Uterus (tissue), 2 donors: ENCODE data around the gene SETSIP.

Source experiments
- CTCF ChIP-seq, 4 experiments: fragments of 200-600 bp in 2 of 4; fragments of 450-650 bp in 2 of 4; sonication (generic) in 2 of 4; IDR thresholded peaks; one replicate each; pipeline ENCODE4 v1.5.1; 2016 to 2019; ENCODE audit warnings: antibody characterized with exemption in 4 of 4, mild to moderate bottlenecking in 2 of 4, moderate library complexity in 1 of 4
- POLR2A ChIP-seq, 2 donors: fragments of 450-650 bp; IDR thresholded peaks; one replicate each; pipeline ENCODE4 v1.6.1; 2016; ENCODE audit warnings: antibody characterized with exemption in 2 of 2, mild to moderate bottlenecking in 1 of 2, moderate library complexity in 1 of 2

GRCh38 chr1:92091625-92092024 lies 16.4 kb upstream of the SETSIP start:
- TF ChIP-seq CTCF (IDR thresholded peaks at IDR 0.05) (no peak), POLR2A (IDR thresholded peaks at IDR 0.05) (no peak)
